ENCODE results near the gene LONP1.

GRCh38 chr19:5697022-5697889 is 22.7 kb downstream of the LONP1 start:
- TF ChIP-seq CTCF (IDR thresholded peaks at IDR 0.05) (no peak), POLR2A (IDR thresholded peaks at IDR 0.05) (no peak)

Data from Peyer's patch (tissue), 4 donors.